Stimulated activated naive CD8-positive, alpha-beta T cell treated with anti-CD3 and anti-CD28 coated beads, Interleukin-15, amount 100 ng/mL, for 72 hours (primary cell): ENCODE results near the gene KLHL29.
A peak's percentile ranks its signal among the peaks of the same experiment; 100 is the strongest.

ENCODE experiments used
- ATAC-seq: fragments of 150-1000 bp; cut with Tn5 transposase; 2 replicates; pipeline ENCODE4 v1.10.0; 2021; ENCODE audit warnings: mild to moderate bottlenecking, moderate library complexity
- DNase-seq, 2 donors: peaks; one replicate each; pipeline ENCODE4 v3.0.0; 2021 to 2022
- H3K27ac Mint-ChIP-seq, 2 donors: one replicate each; pipeline ENCODE4 v1.8.0; 2022; ENCODE audit warnings: mild to moderate bottlenecking in 2 of 2, mixed read lengths in 2 of 2, moderate library complexity in 2 of 2
- H3K27me3 Mint-ChIP-seq: one replicate; pipeline ENCODE4 v1.8.0; 2022; ENCODE audit warnings: mixed read lengths
- H3K4me1 Mint-ChIP-seq: one replicate; pipeline ENCODE4 v1.8.0; 2022; ENCODE audit warnings: mild to moderate bottlenecking, mixed read lengths
- H3K4me3 Mint-ChIP-seq, 2 donors: one replicate each; pipeline ENCODE4 v1.8.0; 2022; ENCODE audit warnings: mild to moderate bottlenecking in 2 of 2, mixed read lengths in 2 of 2, moderate library complexity in 1 of 2
- H3K9me3 Mint-ChIP-seq, 2 donors: one replicate each; pipeline ENCODE4 v1.8.0; 2022; ENCODE audit warnings: mixed read lengths in 2 of 2

Gene KLHL29

DNA sequence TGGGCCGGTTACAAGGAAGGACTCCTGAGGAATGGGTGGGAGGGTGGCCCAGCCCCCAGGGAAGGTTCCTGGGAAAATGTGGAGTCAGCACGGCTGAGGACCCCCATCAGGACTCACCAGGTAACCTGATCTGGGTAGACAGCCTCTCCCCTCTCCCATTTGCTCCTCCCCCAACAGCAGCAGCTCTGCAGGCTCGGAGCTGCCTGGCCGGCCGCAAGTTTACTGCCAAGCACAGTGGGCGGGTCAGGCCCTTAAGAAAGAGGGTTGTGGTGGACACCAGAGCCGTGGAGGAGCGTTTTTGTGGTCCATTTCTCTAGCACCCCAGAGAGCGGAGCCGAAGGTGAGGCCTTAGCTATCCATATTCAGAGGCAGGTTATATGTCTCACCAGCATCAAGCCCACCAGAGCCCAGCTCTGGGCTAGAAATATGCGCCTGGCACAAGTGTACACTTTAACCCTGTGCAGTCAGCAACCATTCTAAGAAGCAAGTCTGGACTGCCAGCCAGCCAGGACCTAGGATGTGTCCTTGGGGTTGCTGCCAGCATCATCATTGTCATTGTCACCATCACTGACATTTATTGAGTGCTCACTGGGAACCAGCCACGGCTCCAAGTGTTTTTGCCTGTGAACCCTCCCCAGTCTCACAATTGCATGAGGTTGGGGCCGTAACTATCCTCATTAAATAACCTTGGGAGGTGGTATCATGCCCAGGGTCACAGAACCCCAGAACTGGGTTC lies 190.1 kb downstream of the KLHL29 start:
- DNase-seq (no peak), ATAC-seq (no peak)
- H3K4me3 Mint-ChIP-seq = no peak overlapping the region
- H3K4me1 Mint-ChIP-seq = no peaks in the 10 kb centered on the region
- H3K27ac Mint-ChIP-seq = peak overlapping the region in 1 of 2 donors; percentile 34
- no peaks in the 10 kb centered on the region for H3K9me3 Mint-ChIP-seq
- no peaks in the 10 kb centered on the region for H3K27me3 Mint-ChIP-seq

DNA sequence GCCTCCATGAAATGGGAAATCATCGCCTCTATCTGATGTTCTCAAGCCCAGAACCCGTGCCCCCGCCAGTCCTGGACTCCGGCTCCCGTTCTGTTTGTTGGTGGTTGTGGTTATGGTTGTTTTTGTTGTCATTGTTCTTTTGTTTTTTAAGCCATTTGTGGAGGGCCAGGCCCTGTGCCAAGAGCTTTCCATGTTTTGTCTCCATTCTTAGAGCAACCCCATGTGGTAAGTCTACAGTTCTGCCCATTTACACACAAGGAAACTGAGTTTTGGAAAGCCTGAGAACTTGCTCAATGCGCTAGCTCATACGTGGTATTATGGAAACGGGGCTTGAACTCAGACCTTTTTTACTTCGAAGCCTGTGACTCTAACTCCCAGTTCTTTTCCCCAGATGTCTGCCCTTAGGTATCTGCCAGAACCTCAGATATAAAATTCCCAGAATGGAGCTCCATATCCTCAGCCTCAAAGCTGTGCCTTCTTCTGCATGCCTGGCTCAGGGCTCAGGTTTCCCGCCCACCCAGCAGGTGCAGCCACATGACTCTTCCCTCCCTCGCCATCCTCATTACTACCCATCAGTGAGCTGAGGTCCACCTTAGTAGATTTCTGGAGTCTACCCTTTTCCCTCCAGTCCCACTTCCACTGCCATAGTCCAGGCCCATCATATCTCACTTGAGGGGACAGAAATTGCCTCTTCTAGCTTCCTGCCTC lies 194.1 kb downstream of the KLHL29 start:
- no peak overlapping the region for H3K27ac Mint-ChIP-seq
- DNase-seq = no peak
- H3K4me3 Mint-ChIP-seq = no peak overlapping the region
- no peaks in the 10 kb centered on the region for H3K9me3 Mint-ChIP-seq
- H3K4me1 Mint-ChIP-seq = no peaks in the 10 kb centered on the region
- no peak for ATAC-seq
- H3K27me3 Mint-ChIP-seq = no peaks in the 10 kb centered on the region

DNA sequence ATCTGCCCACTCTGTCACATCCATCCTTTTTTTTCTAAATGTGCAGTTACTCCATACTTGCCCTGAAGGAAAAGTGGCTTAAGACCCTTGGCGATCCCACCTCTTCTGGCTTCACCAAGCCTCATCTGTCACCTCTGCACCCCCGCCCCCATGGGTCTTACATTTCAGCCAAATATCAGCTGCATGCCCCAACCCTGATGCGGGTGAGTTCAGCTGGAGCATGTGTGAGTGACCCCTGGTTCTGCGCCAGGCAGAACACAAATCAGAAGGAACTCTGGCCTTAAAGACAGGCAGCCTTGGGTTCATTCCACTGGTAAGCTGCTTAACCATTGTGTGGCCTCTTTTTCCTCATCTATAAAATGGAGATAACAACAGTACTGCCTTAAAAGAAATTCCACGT lies 194.7 kb downstream of the KLHL29 start:
- H3K4me3 Mint-ChIP-seq = no peak overlapping the region

DNA sequence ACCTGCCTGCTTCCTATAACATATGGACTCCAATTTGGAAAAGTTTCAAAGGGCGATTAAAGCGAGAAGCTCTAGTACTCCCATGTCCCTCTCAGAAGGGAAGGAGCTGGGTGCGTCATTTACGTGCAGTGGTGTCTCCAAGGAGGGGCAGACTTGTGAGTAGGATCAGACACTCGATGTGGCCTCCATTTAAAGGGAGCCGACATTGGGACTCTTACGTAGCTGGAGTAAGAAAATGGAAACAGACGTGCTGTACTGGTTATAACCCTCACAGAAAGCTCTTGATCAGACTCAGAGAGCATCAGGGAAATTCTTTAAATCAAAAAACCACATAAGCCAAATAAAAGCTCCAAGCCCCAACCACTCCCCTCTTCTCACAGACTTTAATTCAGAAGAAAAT lies 198.5 kb downstream of the KLHL29 start:
- no peaks in the 10 kb centered on the region for H3K4me1 Mint-ChIP-seq
- DNase-seq (no peak), ATAC-seq (no peak)
- no peak overlapping the region for H3K27ac Mint-ChIP-seq
- H3K9me3 Mint-ChIP-seq = no peaks in the 10 kb centered on the region
- H3K27me3 Mint-ChIP-seq = no peaks in the 10 kb centered on the region
- H3K4me3 Mint-ChIP-seq = no peak overlapping the region

More for the DNA sequence above, 194.7 kb downstream of the KLHL29 start:
- no peak for ATAC-seq
- Mint-ChIP-seq H3K27ac (no peak overlapping the region), H3K9me3 (no peaks in the 10 kb centered on the region), H3K27me3 (no peaks in the 10 kb centered on the region), H3K4me1 (no peaks in the 10 kb centered on the region)
- no peak for DNase-seq

DNA sequence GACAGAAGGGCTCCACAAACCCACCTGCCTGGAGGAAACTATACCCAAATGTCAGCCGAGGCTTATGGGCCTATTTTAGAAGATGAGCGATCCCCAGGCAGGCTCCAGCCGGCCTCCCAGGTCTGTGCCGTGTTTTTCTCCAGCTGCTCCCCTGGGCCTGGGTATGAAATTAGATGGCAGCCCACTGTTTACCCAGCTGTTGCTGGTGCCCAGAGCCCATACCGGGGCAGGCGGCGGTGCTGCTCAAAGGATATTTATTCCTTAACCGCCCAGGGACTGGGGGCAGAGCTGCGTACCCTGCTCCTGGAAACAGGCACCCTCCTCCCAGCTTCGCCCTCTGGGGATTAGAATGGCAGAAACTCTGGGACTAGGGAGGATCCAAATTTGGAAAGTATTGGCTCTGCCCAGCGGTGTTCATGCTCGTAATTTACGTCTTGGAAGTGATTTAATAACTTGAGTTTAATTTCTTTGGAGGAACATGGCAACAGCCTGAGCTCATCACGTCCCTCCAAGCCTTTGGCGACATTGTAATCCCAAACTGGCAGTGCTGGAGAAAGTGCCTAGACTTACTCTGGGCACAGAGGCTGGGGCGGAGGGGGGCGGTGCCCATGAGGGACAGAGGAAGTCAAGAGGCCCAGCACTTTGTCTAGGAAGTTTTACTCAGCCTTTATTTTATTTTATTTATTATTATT lies 199.2 kb downstream of the KLHL29 start:
- Mint-ChIP-seq H3K27ac (no peak overlapping the region), H3K4me3 (no peak overlapping the region), H3K4me1 (no peaks in the 10 kb centered on the region), H3K27me3 (no peaks in the 10 kb centered on the region), H3K9me3 (no peaks in the 10 kb centered on the region)
- no peak for ATAC-seq
- DNase-seq = no peak

DNA sequence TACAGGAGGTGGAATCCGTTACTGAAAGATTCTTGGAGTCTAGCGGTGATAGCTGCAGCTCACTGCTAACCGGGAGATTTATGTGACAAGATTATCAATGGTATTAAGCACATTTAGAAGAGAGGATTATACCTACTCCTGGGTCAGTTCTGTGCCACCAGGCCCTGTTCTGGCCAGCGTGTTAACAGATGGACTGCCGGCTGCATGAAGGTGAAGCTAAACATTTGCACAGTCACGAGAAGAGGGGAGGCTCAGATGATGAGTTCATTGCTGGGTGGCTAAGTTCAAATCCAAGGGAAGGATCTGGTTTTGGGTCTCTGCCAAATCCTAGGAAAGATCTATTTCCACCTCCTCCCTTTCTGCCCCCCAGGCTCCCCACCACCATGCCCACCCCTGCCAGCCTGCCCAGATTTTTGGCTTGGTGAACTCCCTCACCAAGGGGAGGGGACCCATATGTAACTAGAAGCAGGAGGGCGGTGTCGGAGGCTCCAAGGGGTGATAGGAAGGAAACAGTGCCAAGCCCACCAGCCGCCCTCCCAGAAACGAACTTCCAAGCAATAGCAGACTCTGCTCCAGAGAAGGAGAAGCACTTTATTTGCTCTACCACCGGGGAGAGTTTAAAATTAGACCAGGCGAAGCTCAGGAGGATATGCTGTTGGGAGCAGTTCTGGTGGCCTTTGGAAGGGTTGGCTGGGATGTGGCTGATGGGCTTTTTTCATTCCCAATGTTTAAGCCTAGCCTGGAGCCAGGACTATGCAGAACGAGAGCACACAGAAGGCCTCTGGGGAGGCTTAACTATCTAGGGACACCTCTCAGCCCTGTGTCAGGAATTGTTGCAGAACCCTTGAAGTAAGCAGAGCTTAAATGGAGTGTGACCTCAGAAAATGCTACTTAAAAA lies 200.5 kb downstream of the KLHL29 start:
- Mint-ChIP-seq H3K4me1 (no peaks in the 10 kb centered on the region), H3K4me3 (no peak overlapping the region)
- no peak for ATAC-seq

DNA sequence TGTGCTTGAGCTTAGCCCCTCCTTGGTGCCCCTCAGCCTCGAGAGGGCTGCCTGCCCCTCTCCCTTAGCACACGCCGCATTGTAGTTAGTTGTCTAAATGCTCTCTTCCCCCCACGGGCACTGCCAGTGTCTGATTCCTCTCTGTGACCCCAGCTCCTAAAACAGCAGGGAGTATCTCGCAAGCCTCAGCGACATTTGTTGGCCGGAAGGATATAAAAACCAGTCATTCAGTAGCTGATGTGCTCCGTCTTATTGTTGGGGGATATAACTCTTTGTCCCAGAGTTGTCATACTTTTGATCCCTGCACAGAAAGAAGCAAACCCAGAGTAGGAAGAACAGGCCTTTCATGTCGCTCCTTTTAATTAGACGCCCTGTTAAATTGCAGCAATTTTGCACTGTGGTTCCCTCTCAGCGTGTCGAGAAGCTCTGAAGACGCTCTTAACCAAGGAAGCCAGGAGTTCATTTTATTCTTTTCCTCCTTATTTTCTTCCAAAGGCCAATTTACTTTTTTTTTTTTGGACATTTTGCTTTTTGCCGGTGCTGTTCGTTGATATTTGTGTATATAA lies 201.8 kb downstream of the KLHL29 start:
- no peaks in the 10 kb centered on the region for H3K27me3 Mint-ChIP-seq
- ATAC-seq = no peak
- DNase-seq = no peak
- H3K9me3 Mint-ChIP-seq = no peaks in the 10 kb centered on the region
- no peaks in the 10 kb centered on the region for H3K4me1 Mint-ChIP-seq
- H3K4me3 Mint-ChIP-seq = no peak overlapping the region
- no peak overlapping the region for H3K27ac Mint-ChIP-seq

More for the DNA sequence above, 200.5 kb downstream of the KLHL29 start:
- Mint-ChIP-seq H3K27me3 (no peaks in the 10 kb centered on the region), H3K27ac (no peak overlapping the region), H3K9me3 (no peaks in the 10 kb centered on the region)
- no peak for DNase-seq

DNA sequence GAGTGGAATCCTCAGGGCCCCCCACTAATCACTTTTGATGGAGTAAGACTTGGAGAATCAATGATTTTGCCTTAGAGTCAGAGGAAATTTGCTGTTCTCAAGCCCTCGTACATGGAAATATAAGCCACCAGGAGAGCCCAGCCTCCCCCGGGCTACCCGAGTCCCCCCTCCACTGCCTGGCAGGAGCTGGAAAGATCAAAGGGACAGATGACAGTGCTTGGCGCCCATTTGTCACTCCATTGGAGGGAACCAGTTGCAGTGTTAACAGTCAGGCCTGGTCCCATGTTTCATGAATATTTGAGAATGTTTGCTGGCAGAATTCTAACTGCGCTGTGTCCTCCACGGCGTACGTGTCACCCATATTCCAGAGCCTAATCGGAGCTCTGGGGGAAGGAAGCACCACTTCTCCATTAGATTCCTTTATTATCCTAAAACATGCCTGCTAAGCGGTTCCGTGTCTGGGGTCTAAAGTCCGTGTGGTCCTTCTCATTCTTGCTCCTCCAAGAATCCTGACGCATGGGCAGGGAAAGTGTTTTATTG lies 202.4 kb downstream of the KLHL29 start:
- no peaks in the 10 kb centered on the region for H3K9me3 Mint-ChIP-seq
- no peaks in the 10 kb centered on the region for H3K27me3 Mint-ChIP-seq
- no peak overlapping the region for H3K4me3 Mint-ChIP-seq
- DNase-seq (no peak), ATAC-seq (no peak)
- no peaks in the 10 kb centered on the region for H3K4me1 Mint-ChIP-seq
- peak overlapping the region in 1 of 2 donors; percentile 16 for H3K27ac Mint-ChIP-seq

DNA sequence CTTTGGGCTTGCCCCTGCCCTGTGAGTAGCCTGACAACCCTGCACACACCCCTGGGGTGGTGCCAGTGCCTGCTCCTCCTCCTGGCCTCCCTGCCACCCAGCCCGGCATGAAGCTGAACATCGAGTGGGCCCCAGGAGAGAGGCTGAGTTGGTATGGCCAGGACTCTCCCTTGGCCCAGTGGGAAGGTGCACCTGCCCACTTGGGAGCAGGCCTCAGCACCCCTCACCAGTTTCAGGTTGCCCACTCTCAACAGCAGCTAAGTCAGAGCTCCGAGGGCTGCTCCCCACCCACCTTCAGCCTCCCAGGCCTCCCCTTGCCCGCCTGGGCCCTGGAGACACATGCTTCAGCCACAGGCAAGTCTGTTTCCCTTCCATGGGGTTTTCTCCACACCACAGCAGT lies 203.1 kb downstream of the KLHL29 start:
- no peak for DNase-seq
- H3K27ac Mint-ChIP-seq = no peak overlapping the region
- H3K4me3 Mint-ChIP-seq = no peak overlapping the region
- H3K4me1 Mint-ChIP-seq = no peaks in the 10 kb centered on the region
- ATAC-seq = no peak
- H3K9me3 Mint-ChIP-seq = no peaks in the 10 kb centered on the region
- no peaks in the 10 kb centered on the region for H3K27me3 Mint-ChIP-seq

DNA sequence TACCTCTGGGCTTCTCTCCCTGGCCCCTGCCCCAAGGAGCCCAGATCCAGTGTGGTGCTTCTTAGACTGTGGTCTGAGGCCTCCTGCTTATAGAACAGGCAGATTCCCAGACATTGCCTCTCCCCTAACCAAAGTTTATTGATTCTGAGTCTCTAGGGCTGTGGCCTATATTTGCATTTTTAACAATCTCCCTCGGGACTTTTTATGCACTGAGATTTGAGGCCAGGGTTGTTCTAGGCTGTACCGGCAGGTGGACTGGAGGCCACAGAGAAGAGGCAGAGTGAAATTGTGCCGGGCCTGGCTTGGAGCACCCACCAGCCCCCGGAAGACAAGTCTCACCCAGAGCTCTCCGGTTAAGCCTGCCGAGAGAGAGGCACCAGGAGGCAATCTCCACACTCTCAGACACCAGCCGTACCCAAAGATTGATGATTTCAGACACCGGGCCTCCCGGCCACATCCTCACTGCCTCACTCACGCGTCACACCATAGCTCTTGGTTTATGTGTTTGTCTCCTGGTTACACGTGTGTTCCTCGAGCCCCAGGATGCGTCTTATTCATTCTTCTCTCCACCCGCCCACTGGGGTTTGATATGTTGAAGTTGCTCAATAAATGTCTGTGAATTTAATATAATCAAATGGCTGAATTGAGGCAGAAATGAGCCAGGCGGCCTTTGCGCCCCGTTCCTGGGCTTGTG lies 203.7 kb downstream of the KLHL29 start:
- Mint-ChIP-seq H3K27me3 (no peaks in the 10 kb centered on the region), H3K27ac (no peak overlapping the region), H3K9me3 (no peaks in the 10 kb centered on the region), H3K4me1 (no peaks in the 10 kb centered on the region), H3K4me3 (no peak overlapping the region)
- no peak for ATAC-seq
- DNase-seq = no peak

DNA sequence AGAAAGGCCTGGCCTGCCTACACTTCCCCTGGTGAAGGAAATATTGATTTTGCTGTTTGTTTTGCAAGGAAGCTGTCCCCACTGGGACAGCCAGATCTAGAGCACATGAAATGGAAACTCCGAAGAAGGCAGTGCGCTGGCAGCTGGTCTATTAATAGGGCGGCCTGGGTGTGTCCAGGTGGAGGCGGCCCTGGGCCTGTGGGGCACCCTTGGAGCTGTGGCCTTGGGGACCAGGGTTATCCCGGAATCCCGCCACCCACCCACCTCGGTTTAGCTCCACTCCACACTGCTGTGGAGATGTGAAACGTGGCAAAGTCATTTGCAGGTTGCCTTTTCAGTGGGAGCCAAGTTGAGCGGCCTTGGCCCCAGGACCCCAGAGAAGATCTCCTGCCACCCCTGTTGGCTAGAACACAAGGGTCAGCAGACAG lies 204.3 kb downstream of the KLHL29 start:
- H3K27ac Mint-ChIP-seq = no peak overlapping the region
- DNase-seq = no peak
- no peaks in the 10 kb centered on the region for H3K27me3 Mint-ChIP-seq
- H3K9me3 Mint-ChIP-seq = no peaks in the 10 kb centered on the region
- H3K4me1 Mint-ChIP-seq = no peaks in the 10 kb centered on the region
- H3K4me3 Mint-ChIP-seq = no peak overlapping the region
- no peak for ATAC-seq

DNA sequence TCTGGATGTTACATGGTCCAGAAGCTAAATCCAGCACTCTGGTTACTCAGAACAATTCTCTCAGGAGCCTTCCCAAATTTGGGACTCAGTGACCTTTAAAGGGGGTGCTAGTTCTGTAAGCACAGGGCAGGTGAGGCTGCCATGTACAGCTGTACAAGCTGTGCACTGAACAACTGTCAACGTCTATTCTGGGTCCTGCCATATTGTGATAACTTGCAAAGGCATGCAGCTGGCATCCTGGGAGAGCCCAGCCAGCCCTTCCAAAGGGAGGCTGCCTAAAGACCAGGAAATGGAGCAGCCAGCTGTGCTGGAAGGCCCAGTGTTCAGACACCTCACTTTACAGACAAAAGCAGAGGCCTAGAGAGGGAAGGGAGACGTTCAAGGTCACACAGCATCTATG lies 204.8 kb downstream of the KLHL29 start:
- no peak for ATAC-seq
- no peak for DNase-seq
- Mint-ChIP-seq H3K4me3 (no peak overlapping the region), H3K9me3 (no peaks in the 10 kb centered on the region), H3K27me3 (no peaks in the 10 kb centered on the region), H3K27ac (no peak overlapping the region), H3K4me1 (no peaks in the 10 kb centered on the region)

DNA sequence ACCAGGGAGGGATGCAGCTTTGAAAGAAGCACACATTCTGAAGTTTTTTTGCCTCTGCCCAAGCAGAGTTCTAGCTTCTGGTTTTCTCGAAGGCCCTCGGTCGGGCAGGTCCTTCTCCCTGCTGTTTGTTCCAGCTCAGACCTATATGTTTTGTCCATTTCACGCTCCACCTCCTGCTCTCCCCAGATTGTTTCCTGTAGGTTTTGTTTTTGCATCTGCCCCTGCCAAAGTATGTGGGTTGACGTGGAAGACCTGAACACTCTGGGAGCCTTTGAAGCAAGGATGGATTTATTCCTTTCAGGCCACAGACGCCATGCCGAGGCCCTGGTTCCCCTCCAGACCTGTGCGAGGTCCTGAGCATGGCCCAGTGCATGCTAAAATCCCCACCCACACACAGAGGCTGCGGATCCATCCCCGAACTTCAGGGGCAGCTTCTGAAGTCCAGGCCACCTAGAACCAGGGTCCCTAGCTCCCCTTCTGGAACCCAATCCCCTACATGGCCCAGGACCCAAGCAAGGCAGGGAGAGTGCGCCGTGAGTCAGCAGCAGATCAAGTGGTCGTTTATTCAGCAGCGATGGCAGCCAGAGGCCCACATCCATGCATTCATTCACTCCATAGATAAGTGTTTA lies 205.4 kb downstream of the KLHL29 start:
- H3K27me3 Mint-ChIP-seq = no peaks in the 10 kb centered on the region
- no peaks in the 10 kb centered on the region for H3K9me3 Mint-ChIP-seq
- no peaks in the 10 kb centered on the region for H3K4me1 Mint-ChIP-seq
- no peak for ATAC-seq
- H3K27ac Mint-ChIP-seq = no peak overlapping the region
- H3K4me3 Mint-ChIP-seq = no peak overlapping the region
- no peak for DNase-seq

DNA sequence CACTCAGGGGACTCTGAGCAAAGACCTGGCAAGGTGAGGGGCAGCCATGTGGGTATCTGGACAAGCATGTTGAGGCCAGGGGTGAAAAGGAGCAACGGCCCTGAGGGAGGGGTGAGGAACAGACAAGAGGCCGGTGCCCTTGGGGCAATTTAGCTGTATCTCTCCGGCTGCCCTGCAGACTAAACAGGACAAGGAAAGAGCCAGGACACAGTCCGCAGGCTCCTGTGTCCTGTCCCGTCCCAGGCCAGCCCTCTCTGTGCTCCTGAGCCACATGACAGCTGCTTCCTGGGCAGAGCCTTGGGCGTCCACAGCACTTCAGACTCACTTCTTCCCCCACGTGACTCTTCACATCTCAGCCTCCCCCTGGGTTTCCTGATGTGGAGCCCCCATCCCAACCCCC lies 206.1 kb downstream of the KLHL29 start:
- Mint-ChIP-seq H3K4me1 (no peaks in the 10 kb centered on the region), H3K4me3 (no peak overlapping the region), H3K27ac (peak overlapping the region in 1 of 2 donors; percentile 56), H3K27me3 (no peaks in the 10 kb centered on the region), H3K9me3 (no peaks in the 10 kb centered on the region)
- DNase-seq (no peak), ATAC-seq (no peak)
